PC-3 (cell line): Measurements from ENCODE around the gene TMEM255B.

Experiments used
- CTCF ChIP-seq: fragments of 300-600 bp; sonication (generic); conservative IDR thresholded peaks from 2 replicates; pipeline ENCODE4 v1.5.1; 2017; ENCODE audit warnings: antibody characterized with exemption, low read depth, mild to moderate bottlenecking, low read length
- EZH2phosphoT487 ChIP-seq: fragments of 300-600 bp; sonication (generic); IDR thresholded peaks from 2 replicates; pipeline ENCODE4 v1.6.1; 2018; ENCODE audit warnings: mild to moderate bottlenecking, antibody characterized with exemption, low read length, borderline replicate concordance

- TF ChIP-seq CTCF (no peak), EZH2phosphoT487 (no peak)
Measured at GRCh38 chr13:113861433-113862030, 102.5 kb downstream of the TMEM255B start.
